ENCODE measurements around the gene ADGRF4. TPM values are rescaled to one million over a fixed set of nuclear protein-coding genes. Genes with fewer than 3 reads are reported as not detected.

Gene ADGRF4
- total RNA-seq, 3 donors from 2014 or later (not counting 1 experiment from before 2014, with no cell fraction given) = not detected

DNA sequence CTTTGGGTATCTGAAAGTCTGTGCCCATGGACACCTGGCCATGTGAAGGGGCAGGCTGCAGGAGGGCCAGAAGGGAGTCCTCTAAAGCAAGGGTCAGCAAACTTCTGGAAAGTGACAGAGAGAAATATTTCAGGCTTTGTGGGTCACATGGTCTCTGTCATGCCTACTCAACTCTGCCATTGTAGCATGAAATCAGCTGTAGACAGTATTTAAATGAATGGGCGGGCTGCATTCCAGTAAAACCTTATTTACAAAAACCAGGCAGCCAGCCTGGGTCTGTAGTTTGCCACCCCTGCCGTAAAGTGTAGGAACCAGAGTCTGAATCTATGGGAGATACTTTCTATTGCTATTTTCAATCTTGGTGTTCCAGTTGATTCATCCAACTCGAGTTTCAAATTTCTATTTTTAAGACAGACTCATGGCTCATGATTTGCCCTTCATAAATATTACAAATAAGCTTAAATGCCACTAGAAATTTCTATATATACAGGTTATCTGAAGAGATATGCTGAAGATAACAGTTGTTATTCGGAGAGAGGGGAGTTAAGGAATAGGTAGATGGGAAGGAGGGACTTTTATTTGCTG lies 19.0 kb upstream of the ADGRF4 start:
- Histone ChIP-seq H3K4me1 (ENCODE audit: control insufficient read depth, insufficient read depth, low read length) (no peaks in the 10 kb centered on the region), H3K27ac (ENCODE audit: low read length) (no peak overlapping the region), H3K36me3 (ENCODE audit: control insufficient read depth, insufficient read depth, low read length) (no peaks in the 10 kb centered on the region), H3K9me3 (ENCODE audit: control insufficient read depth, insufficient read depth, low read length) (no peaks in the 10 kb centered on the region), H3K4me3 (ENCODE audit: low read length) (no peak overlapping the region), H3K27me3 (ENCODE audit: control insufficient read depth, insufficient read depth, low read length) (no peaks in the 10 kb centered on the region)
- TF ChIP-seq, protein P1, sequence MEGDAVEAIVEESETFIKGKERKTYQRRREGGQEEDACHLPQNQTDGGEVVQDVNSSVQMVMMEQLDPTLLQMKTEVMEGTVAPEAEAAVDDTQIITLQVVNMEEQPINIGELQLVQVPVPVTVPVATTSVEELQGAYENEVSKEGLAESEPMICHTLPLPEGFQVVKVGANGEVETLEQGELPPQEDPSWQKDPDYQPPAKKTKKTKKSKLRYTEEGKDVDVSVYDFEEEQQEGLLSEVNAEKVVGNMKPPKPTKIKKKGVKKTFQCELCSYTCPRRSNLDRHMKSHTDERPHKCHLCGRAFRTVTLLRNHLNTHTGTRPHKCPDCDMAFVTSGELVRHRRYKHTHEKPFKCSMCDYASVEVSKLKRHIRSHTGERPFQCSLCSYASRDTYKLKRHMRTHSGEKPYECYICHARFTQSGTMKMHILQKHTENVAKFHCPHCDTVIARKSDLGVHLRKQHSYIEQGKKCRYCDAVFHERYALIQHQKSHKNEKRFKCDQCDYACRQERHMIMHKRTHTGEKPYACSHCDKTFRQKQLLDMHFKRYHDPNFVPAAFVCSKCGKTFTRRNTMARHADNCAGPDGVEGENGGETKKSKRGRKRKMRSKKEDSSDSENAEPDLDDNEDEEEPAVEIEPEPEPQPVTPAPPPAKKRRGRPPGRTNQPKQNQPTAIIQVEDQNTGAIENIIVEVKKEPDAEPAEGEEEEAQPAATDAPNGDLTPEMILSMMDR (IDR thresholded peaks at IDR 0.05) = no peak
- Mint-ChIP-seq H3K27me3 (ENCODE audit: low read depth in 2 of 2) (peaks cover 5 to 16% of the 10 kb centered on the region in 2 donors), H3K9me3 (no peaks in the 10 kb centered on the region), H3K4me3 (no peak overlapping the region), H3K36me3 (no peaks in the 10 kb centered on the region), H3K27ac (no peak overlapping the region), H3K4me1 (no peaks in the 10 kb centered on the region)
- ATAC-seq = no peak
- DNase-seq = no peak
- intact Hi-C loops (cut with micrococcal nuclease) = no loop called here
- WGBS (ENCODE audit: insufficient coverage) = 100% methylated on average over 2 of the region's 4 CpGs

DNA sequence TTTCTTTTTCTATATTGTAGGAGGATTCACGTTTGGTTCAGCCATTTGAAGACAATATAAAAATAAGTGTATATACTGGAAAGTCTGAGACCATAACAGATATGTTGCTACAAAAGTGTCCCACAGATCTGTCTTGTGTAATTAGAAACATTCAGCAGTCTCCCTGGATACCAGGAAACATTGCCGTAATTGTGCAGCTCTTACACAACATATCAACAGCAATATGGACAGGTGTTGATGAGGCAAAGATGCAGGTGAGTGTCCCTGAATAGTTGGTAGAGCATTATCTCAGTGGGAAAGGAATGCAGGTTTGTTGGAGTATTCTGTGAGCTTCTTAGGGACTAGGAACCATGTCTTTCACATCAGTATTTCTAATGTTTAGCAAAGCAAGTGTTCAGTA lies 18.3 kb upstream of the ADGRF4 start:
- no peaks in the 10 kb centered on the region for H3K36me3 Mint-ChIP-seq

DNA sequence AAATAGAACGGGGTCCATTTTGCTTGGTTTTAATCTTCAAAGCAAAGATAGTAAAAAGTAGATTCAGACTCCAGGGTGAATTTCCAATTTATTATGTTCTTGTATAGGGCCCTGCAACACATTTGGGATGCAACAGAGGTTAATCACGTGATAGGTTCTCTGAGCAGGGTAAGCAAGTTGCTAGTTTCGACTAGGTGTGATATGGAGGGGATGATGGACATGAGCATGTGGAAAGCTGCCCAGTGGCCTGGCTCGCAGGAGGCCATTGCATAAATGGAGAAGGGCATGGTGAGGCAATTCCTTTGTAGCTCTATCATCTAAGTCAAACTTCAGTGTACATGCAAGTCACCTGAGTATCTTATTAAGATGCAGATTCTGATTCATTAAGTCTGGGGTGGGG lies 17.7 kb upstream of the ADGRF4 start:
- H3K36me3 Mint-ChIP-seq = no peaks in the 10 kb centered on the region
- H3K27ac Mint-ChIP-seq = no peak overlapping the region
- H3K27ac ChIP-seq (ENCODE audit: low read length) = no peak overlapping the region
- no peaks in the 10 kb centered on the region for H3K9me3 Mint-ChIP-seq
- intact Hi-C loops (cut with micrococcal nuclease) = no loop called here
- H3K4me1 Mint-ChIP-seq = no peaks in the 10 kb centered on the region
- H3K4me1 ChIP-seq (ENCODE audit: control insufficient read depth, insufficient read depth, low read length) = no peaks in the 10 kb centered on the region
- H3K27me3 ChIP-seq (ENCODE audit: control insufficient read depth, insufficient read depth, low read length) = no peaks in the 10 kb centered on the region
- no peak overlapping the region for H3K4me3 ChIP-seq (ENCODE audit: low read length)
- H3K9me3 ChIP-seq (ENCODE audit: control insufficient read depth, insufficient read depth, low read length) = no peaks in the 10 kb centered on the region
- no peak for ATAC-seq
- no peaks in the 10 kb centered on the region for H3K36me3 ChIP-seq (ENCODE audit: control insufficient read depth, insufficient read depth, low read length)
- 85% methylated on average over 4 of the region's 4 CpGs for WGBS (ENCODE audit: insufficient coverage)
- H3K27me3 Mint-ChIP-seq (ENCODE audit: low read depth in 2 of 2) = peaks cover 3 to 16% of the 10 kb centered on the region in 2 donors
- TF ChIP-seq, protein P1 (IDR thresholded peaks at IDR 0.05) = no peak
- H3K4me3 Mint-ChIP-seq = no peak overlapping the region
- DNase-seq = no peak

More for the DNA sequence above, 18.3 kb upstream of the ADGRF4 start:
- DNase-seq (no peak), ATAC-seq (no peak)
- no peaks in the 10 kb centered on the region for H3K36me3 ChIP-seq (ENCODE audit: control insufficient read depth, insufficient read depth, low read length)
- Mint-ChIP-seq H3K27me3 (ENCODE audit: low read depth in 2 of 2) (peaks cover 3 to 16% of the 10 kb centered on the region in 2 donors), H3K9me3 (no peaks in the 10 kb centered on the region), H3K4me1 (no peaks in the 10 kb centered on the region), H3K27ac (no peak overlapping the region), H3K4me3 (no peak overlapping the region)
- TF ChIP-seq, protein P1 (IDR thresholded peaks at IDR 0.05) = no peak
- H3K4me3 ChIP-seq (ENCODE audit: low read length) = no peak overlapping the region
- intact Hi-C loops (cut with micrococcal nuclease) = no loop called here
- no peaks in the 10 kb centered on the region for H3K9me3 ChIP-seq (ENCODE audit: control insufficient read depth, insufficient read depth, low read length)
- WGBS (ENCODE audit: insufficient coverage) = no CpG with 5 or more reads among the region's 2 CpGs
- no peaks in the 10 kb centered on the region for H3K27me3 ChIP-seq (ENCODE audit: control insufficient read depth, insufficient read depth, low read length)
- no peak overlapping the region for H3K27ac ChIP-seq (ENCODE audit: low read length)
- H3K4me1 ChIP-seq (ENCODE audit: control insufficient read depth, insufficient read depth, low read length) = no peaks in the 10 kb centered on the region

Measured in natural killer cell (primary cell).